ENCODE measurements around the gene STOML3.

The STOML3 gene

DNA sequence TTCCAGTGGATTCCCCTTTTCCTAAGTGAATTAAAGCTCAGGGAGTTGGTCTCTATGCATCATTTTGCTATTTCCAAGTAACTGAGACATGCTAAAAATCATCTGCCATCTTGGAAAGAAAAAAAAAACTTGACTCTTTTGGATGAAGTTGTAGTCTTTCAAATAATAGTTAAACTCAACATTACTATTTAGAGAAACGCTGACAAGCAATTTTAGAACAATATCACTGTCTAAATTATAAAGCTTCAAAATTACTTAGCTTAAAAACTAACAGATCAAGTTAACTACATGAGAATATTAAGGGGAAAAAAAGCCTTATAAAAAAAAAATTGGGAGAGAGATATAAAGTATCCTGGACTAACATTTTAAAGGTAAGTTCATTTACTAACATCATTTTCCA lies 68.5 kb downstream of the STOML3 start:
- no peak overlapping the region for H3K27ac ChIP-seq
- TF ChIP-seq, protein P1, sequence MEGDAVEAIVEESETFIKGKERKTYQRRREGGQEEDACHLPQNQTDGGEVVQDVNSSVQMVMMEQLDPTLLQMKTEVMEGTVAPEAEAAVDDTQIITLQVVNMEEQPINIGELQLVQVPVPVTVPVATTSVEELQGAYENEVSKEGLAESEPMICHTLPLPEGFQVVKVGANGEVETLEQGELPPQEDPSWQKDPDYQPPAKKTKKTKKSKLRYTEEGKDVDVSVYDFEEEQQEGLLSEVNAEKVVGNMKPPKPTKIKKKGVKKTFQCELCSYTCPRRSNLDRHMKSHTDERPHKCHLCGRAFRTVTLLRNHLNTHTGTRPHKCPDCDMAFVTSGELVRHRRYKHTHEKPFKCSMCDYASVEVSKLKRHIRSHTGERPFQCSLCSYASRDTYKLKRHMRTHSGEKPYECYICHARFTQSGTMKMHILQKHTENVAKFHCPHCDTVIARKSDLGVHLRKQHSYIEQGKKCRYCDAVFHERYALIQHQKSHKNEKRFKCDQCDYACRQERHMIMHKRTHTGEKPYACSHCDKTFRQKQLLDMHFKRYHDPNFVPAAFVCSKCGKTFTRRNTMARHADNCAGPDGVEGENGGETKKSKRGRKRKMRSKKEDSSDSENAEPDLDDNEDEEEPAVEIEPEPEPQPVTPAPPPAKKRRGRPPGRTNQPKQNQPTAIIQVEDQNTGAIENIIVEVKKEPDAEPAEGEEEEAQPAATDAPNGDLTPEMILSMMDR (IDR thresholded peaks at IDR 0.05), result no peak

DNA sequence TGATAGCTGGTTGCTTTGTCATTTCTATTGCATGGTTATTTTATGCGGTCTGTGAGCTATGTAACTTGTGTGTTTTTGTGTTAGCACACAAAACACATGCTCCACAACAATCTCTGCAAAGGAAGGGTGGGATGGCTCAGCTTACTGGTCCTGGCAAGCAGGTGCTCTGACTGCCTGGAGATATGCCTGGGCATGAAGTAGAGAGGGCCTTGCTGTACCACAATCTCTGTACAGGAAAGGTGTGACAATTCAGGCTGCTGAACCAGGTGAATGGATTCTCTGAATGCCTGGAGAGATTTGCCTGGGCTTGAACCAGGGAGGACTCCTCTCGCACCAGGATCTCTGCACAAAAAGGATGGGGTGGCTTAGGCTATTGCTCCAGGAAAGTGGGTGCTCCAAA lies 69.5 kb downstream of the STOML3 start:
- no peak overlapping the region for H3K4me3 ChIP-seq
- no peak overlapping the region for H3K27ac ChIP-seq
- TF ChIP-seq, protein P1 (IDR thresholded peaks at IDR 0.05), result no peak
- no peak for DNase-seq (ENCODE audit: low spot score)

More for the DNA sequence above, 68.5 kb downstream of the STOML3 start:
- no peak overlapping the region for H3K4me3 ChIP-seq
- no peak for DNase-seq (ENCODE audit: low spot score)

All from coronary artery (tissue), 2 donors.